Limb (tissue), 2 donors: Measurements from ENCODE around the gene MKNK1.
A peak's percentile ranks its signal among the peaks of the same experiment; 100 is the strongest.

Experiments used
- DNase-seq, 2 donors: peaks; one replicate each; pipeline ENCODE4 v3.0.0-alpha.2; 2016; ENCODE audit errors: extremely low spot score in 2 of 2

MKNK1 gene

DNA sequence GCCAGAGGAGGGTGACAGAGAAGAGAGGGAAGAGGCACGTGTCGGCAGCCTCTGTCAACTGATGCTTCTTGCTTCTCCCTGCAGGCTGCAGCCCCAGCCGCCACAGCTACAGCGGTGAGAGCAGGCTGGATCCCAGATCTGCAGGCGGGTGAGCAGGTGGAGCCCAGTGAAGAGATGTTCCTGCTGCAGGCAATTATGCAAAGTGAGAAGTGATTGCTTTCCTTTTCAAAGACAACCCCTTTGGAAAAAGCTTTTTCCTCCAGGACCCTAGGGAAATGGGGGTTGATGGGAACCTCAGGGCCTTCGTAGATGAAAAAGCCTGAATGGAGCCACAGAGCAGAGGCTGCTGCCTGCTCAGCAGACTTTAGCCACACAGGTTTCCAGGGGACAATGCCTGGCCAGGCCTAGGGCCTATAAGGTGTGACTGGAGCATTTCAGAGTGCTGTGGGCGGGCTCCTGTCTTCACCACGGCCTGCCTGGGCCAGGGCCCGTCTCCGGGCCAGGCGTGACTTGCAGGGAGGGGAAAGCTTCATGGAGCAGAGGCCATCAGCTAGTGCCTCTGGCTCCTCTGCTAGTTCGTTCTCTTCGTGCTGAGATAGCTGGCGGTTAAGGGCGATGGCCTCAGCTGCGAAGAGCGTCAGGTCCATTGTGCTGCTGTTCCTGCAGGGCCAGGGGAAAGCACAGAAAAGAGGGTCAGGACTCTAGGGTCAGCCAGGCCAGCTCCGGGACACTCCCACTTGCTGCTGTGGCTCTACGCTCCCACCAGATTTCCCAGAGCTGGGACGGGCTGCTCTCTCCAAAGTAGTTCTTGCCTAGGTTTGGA is 45.7 kb downstream of the MKNK1 start:
- DNase-seq, result no peak

DNA sequence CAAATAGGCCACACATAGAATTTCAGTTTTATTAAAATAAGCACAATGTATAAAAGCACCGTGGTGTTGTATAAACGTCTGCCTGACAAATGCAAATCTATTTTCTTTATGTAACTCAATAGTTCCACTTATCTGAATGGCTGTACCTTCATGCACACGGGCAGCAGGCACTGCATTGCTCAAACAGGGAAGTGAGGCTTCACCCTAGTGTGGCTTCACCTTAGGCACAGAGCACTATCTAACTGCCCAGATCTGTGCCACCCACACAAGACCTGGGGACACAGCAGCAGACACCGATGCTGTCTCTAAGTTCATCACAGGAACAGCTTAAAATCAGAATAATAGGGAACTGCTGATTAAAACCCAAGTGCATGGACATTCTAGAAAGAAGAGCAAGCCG is 46.7 kb downstream of the MKNK1 start:
- no peak for DNase-seq

DNA sequence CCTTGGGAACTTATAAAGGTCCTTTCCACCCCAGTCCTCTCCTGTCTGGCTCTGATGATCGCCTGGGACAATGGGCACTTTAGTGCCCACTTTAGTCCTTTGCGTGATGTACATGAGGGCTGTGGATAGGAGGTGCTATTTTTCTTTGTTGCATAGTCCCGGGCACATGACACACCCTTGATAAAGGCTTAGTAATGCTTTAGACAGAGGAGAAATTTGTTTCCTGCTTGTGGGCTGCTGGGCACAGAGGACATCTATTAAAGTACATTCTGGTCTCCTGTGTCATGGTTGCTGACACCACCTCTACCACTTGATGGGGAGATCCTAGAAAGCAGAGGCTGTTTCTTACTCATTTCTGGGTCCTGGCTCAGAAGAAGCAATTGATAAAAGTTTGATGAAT is 47.2 kb downstream of the MKNK1 start:
- DNase-seq, result no peak

DNA sequence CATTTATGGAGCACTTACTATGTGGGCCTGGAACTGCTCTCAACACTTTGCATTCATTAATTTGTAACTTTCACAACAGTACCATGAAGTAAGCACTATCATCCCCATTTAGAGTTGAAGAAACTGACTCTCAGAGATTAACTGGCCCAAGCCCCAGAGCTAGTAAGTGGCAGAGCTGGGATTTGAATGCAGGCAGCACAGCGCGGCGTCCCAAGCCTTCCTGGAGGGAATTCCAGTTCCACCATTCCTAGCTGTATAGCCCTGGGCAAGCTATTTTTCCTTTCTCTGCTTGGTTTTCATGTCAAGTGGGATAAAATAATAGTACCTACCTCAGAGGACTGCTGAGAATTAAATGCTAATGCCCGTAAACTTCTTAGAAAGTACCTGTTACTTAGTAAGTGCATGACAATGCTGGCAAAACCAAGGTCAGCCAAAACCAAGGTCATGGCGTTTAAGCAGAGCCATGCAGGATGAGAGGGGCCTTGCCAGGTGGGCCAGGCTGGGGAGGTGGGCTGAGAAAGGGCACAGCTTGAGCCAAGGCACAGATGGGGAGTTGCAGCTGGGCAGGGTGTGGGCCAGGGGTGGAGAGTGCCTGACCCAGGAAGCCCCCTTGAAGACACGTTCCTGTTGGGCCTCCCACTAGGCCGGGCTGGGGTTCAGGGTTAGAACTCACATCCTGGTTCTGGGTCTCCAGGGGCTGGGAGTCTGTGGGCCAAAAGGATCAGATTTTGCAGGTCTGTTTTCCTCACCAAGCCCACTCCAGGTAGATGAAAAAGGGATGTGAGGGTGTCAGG is 48.0 kb downstream of the MKNK1 start:
- no peak for DNase-seq

DNA sequence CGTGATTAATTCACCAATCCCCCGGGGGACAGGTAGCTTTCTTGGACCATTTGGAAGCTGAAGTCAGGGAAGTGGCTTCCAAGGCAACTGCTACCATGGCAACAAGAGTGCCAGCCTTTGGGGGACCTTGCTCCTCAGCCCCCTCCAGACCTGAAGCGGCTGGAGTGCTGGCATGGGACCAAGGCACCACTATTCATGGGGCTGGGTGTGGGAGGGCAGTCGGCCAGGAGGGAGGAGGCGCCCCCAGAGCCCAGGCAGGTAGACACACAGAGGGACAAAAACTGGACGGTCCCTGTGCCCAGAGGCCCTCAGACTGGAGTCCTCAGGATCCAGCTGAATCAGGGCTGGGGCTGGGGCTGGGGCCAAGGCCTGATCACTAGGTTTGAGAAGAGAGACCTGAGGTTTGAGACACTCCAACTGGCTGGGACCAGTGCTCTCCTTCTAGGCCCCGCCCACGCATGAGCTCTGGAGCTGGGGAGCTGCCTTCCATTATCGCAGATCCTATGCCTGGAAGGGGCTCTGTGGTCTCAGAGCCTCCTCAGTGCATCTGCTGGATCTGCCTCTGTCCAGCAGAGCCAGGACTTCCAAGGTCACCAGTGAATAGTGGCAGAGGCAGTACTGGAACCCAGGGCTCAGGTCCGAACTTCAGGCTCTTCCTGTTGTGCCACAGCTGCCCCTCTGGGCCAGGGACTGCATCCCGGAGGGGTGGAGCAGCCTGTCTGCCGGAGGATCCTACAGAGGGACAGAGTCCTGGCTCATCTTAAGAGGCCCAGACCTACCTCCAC is 49.3 kb downstream of the MKNK1 start:
- DNase-seq, result peak in 1 of 2 donors; percentile 57

DNA sequence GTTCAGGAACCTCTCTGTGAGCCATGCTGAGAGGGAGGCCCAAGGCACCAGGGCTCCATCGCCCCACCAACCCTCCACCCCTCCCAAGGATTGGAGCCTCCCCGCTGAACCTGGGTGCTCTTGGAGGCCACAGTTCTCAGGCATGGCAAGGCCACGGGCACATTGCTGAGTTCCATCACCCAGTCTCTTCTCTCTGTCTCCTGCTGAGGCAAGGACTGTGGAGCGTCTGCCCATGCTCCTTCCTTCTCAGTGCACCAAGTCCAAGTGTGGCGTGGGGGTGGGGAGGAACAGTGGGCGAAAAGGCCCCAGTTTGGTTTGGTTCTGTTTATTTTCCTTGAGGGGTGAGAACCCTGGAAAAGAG is 49.9 kb downstream of the MKNK1 start:
- DNase-seq, result no peak

DNA sequence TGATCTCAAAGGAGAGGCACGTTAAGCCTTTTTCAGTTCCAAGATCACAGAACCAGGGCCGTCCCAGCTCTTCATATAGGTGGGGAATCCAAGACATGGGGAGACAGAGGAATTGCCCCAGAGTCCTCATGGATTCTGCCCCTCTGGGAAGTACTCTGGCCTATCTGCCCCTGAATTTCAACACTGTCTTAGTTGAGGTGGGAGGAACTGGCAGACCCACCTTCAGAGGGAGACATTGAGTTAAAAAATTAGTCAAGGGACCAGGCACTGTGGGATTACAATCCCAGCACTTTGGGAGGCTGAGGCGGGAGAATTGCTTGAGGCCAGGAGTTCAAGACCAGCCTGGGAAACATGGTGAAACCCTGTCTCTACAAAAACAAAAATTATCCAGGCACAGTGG is 50.6 kb downstream of the MKNK1 start:
- no peak for DNase-seq

DNA sequence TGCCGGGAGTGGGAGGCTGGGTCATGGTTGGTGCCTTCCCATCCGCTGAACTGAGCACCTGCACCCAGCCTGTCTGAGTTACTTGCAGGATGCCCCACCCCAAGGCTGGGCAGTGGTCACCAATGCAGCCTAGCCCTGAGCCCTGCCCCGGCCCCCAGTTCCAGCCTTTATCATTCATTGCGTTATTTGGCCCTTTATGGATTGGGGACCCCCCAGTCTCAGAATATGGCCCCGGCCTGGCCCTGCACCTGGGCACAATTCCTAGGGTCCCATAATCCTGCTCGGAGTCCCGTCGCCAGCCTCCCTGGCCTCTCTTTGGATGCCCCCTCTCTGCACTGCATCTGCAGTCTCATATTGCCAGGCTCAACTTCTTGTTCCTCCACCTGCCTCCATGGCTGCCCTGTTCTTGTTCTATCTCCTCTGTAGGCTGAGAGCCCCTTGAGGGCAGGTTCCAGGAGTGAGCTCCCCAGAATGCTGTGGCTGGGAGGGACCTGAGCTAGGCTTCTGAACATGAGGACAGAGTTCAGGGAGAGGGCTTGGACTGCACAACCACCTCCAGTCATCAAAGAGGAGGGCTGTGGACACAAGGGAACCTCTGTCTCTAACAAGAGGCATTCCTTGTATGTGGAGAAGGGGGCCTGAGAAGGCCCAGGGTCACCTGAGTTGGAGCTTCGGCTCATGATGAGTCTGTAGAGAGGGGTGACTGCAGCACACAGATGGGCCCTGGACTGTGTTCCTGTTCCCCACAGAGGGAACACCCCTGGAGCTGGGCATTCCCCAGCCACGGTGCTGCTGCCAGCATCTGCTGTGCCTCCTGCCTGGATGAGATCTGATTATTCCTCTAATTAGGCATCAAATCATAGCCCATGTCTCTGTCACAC is 51.5 kb downstream of the MKNK1 start:
- DNase-seq, result no peak

DNA sequence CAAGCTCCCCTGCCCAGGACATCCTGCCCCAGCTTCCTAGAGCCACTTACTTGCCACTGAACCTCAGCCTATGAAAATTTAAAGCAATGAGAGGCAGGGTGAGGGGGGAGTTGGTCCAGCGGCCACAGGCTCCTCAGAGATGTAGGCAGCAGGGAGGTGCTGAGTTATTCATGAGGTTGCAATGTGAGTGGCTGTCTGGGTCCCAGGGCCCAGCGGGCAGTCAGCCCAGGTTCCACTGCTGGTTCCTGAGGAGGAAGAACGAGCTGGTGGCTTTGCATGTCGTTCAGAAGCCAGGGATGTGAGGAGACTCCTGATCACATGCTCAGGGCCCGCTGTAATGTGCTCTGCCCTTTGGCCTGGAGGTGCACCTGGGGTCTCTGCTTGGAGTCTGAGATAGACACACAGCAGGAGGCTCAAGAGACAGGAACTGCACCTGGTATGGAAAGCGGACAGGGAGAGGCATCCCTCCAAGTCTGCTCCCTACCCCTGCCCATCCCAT is 52.4 kb downstream of the MKNK1 start, which contains the start of gene KNCN:
TSS of gene KNCN (minus strand) at position 51 of the 499 bp plus-strand sequence. CDS start 432 bp downstream, outside the sequence.
- DNase-seq, result no peak

DNA sequence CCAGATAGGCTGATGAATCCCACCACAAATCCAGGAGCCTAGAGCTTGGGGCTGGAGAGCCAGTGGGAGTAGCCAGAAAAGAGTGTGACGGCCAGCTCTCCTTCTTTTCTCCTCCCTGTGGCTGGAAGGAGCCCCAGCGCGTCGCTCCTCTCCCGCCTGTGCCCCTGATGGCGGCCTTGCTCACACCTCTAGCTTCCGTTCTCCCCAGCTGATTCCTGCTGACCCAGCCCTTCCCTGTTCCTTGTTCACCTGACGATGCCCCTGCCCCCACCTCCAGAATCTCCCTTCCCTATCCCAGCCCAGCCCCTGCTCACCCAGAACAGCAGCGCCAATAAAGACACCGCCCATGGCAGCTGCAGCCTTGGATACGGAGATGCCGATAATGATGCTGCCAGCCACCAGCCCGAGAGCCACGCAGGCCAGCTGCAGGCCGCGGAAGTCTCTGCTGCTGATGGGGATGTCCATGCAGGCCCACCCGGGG is 53.3 kb downstream of the MKNK1 start:
- peak in 1 of 2 donors; percentile 23 for DNase-seq

DNA sequence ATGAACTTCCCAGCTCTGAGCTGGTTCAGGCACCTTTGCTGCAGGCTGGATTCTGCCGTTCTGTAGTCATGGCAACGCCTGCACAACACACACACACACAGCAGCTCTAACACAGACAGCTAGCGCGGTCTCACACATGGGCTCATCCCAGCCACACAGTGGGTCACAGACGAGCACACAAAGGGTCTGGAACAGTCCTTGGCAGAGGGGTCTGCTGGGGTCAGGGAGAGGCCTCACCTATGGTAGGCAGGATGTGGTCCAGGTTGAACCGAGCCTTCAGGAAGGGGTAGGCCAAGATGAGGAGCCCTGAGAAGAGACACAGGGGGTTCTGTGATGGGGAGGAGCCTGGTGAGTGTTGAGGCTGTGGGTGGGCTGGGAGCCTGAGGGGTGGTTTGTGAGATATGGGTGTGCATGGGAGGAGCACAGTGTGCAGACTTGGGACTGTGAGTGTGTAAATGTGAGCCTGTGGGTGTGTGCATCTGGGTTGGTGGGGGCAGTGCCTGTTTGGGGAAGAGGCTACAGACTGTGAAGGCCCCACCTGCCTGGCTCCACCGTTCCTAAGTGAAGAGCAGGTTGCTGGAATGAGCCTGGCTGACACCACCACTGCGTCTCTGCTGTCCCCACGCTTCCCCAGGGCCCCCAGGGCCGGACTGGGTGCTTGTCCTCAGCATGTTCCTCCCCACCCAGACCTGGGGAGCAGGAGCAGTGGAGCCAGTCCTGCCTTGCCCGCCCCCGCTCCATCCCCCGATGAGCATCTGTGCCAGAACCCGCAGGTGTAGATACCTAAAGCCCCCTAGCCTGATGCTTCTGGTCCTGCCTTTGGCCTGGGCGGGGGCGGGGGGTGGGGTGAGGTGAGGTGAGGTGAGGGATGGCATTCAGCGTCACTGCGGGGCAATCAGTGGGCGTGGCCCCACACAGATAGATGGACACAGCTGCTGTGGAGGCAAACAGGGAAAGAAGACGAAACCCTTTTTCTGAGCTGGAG is 54.1 kb downstream of the MKNK1 start:
- peak; percentile 57 to 78 for DNase-seq

DNA sequence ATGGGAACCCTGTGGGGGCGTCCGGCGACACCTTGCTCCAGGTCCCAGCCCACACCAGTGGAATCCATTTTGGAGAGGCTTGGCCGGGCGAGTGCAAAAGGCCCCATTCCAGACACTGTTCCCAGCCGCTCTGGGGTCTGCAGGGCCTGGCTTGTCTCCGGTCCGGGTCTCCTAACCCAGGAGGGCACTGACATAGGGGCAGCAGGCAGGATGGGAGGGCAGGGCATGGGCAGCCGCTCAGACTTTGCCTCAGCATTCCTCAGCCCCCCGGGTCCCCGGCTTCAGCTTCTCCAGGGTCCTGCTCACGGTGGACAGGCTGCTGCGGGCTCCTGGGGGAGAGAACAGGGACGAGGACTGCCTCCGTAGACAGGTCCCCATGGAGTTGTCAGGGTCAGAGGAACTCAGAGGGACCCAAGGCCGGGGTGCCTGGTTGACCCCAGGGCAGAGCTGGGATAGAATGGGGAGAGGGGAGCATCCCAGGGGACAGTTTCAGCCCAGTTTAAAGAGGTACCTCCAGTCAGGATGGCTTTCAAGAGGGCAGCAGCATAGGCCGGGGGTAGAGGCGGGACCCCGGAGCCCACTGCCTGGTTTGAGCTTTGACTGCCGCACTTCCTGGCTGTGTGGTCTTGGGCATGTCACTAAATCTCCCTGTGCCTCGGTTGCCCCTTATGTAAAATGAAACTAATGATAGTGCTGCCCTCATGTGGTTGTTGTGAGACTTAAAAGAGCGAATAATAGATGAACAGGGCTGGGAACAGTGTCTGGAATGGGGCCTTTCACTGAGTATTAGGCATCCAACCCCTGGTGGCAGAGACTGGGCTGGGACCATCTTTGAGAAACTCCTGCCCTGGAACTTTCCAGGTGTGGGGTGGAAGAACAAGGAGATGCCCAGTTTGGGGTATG is 56.3 kb downstream of the MKNK1 start:
- DNase-seq, result no peak

DNA sequence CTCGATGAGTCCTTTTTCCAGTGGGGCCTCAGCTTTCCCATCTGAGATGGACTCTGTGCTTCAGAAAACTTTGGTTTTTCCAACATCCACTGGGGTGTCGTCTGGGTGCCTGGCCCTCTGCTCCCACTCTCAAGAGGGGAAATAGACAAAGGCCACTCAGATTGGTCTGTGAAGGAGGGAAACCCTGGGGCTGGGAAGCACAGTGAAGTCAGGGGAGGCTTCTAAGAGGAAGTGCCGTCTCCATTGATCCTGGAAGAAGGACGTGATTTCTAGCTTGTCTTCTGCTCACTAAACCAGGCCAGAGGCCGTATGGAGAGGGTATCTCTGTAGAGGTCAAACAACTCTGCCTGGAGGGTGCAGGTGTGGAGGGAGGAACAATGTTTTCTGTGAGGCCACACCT is 57.9 kb downstream of the MKNK1 start:
- DNase-seq, result no peak

DNA sequence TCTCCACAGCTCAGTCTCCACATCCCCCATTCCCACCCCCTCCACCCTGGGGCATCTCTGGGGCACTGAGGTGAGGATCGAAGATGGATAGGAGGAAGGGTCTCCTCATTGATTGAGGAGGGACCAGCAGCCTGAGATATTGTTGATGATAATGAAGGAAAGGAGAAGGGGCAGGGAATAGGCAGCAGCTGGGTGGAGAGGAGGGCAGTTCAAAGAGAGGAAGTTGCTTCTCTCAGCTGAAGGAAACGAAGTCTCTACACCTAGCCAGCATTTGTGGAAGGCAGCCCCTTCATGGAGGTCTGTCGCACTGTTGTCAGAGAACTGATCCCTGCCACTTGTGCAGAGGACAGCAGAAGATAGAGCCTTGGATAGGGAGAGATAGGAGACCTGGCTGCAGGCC is 58.3 kb downstream of the MKNK1 start:
- no peak for DNase-seq

DNA sequence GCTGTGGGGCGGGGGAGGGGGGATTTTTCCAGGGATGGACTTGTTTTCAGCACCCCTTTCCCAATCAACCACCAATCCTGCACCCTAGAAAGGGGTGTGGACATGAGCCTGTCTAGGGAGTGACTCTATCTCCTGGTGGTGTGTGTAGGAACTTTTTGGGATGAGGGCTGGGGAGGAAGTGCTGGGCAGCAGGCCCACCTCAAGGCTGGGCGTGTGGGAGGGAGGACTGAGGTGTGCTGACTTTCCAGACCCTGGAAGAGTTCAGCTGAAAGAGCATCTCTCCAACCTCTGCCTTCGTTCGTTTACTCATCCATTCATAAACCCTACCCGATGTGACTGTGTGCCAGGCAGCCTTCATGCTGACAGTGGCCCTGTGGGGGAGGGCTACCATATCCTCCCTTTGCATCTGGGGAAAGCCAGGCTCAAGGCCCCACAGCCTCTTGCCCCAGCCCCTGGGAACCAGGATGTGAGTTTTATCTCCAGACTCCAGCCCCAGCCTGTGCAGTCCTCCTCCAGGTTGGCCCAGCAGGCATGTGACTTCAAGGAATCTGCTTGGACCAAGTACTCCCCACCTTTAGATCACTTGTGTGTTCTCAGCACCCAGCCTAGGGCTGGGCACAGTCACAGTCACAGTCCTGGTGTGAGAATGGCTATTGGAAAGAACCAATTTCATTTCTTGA is 59.4 kb downstream of the MKNK1 start:
- DNase-seq, result no peak

DNA sequence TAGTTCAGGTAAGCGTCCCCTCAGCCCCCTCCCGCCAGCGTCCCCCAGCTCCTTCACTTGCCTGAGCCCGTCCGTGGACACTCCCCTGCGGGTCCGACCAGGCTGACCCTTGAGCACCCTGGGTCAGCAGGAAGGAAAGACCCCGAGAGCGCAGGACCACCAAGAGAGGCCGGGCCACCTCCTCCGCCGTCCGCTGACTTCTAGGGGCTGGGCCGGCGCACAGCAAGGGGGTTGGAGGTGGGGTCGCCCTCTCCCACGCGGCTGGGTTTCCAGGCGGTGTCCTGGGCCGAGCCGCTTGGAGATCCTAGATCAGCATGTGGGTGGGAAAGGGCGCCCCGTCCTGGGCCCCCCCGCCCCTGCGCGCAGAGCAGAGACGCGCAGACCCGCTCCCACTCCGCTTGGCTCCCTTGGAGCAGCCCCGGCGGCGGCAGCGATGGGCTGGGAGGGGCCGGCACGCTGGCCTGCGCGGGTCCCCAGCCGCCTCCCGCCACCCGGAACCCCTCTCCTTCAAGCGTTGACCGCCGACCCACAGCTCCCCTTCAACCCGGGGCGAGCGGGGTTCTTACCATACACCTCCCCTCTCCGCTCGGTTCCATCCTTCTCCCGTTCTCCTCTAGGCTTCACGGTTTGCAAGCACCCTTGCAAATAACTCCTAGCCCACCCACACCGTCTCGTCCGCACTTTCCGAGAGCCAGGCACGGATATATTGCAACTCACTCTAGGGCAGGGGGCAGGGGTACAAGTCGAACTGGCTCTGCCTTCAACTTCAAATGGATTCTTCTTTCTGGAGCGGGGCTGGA is 60.1 kb downstream of the MKNK1 start:
- no peak for DNase-seq

DNA sequence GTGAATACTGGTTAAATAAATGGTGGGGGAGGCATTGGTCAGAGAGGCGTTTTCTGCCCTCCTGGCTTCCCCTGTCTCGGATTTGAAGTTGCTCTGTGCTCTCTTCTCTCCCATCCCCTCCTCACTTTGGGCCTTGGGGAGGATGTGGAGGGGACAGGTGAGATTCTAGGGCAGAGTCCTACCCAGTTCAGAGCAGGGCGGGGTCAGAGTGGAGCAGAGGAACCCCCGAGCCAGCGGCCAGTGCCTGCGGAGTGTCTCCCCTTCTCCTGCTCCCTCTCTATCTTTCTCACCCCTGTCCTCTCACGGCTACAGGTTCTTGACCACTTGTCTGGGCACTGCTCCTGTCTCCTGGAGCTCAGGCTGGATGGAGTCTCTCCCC is 60.7 kb downstream of the MKNK1 start:
- DNase-seq, result no peak
